ENCODE results near the gene INHBE.
"Not testable (repeated sequence)": the region's sequence is repeated elsewhere in the genome, so short reads cannot be mapped to it uniquely, and the experiment has no call there.

- TF ChIP-seq CTCF (tag by site-specific recombination; IDR thresholded peaks at IDR 0.05); ZNF501 (tag by site-specific recombination; IDR thresholded peaks at IDR 0.05); ZNF112 (tag by site-specific recombination; IDR thresholded peaks at IDR 0.05); ZNF274 (IDR thresholded peaks at IDR 0.05; ENCODE audit: low read length); ZNF274 (tag by site-specific recombination; IDR thresholded peaks at IDR 0.05; ENCODE audit: borderline replicate concordance); ZSCAN30 (tag by site-specific recombination; IDR thresholded peaks at IDR 0.05); ZNF239 (tag by site-specific recombination; IDR thresholded peaks at IDR 0.05); MZF1 (tag by site-specific recombination; IDR thresholded peaks at IDR 0.05; ENCODE audit: borderline replicate concordance); YY1 (tag by site-specific recombination; IDR thresholded peaks at IDR 0.05); AEBP2 (tag by site-specific recombination; IDR thresholded peaks at IDR 0.05; ENCODE audit: borderline replicate concordance); ZNF114 (tag by site-specific recombination; IDR thresholded peaks at IDR 0.05); ZNF398 (tag by site-specific recombination; IDR thresholded peaks at IDR 0.05); ZNF175 (tag by site-specific recombination; IDR thresholded peaks at IDR 0.05): not testable (repeated sequence)
Observed at GRCh38 chr12:57502311-57502969, 47.3 kb downstream of the INHBE start.

Measured in HEK293 (cell line).